DND-41 (cell line): ENCODE measurements around the gene ANKDD1B.

ENCODE experiments used
- EZH2 ChIP-seq: IDR thresholded peaks from 3 replicates; pipeline ENCODE4 v1.6.1; 2012; ENCODE audit warnings: borderline replicate concordance, low read depth, mild to moderate bottlenecking, moderate library complexity, low read length, inconsistent platforms; ENCODE audit not compliant: severe bottlenecking
- TF ChIP-seq, protein P1 (sequence below): IDR thresholded peaks from 2 replicates; pipeline ENCODE4 v1.5.1; 2012; ENCODE audit warnings: borderline replicate concordance, low read length, moderate library complexity, mild to moderate bottlenecking; ENCODE audit not compliant: poor library complexity, severe bottlenecking; ENCODE audit errors: extremely low read depth

- TF ChIP-seq, protein P1, sequence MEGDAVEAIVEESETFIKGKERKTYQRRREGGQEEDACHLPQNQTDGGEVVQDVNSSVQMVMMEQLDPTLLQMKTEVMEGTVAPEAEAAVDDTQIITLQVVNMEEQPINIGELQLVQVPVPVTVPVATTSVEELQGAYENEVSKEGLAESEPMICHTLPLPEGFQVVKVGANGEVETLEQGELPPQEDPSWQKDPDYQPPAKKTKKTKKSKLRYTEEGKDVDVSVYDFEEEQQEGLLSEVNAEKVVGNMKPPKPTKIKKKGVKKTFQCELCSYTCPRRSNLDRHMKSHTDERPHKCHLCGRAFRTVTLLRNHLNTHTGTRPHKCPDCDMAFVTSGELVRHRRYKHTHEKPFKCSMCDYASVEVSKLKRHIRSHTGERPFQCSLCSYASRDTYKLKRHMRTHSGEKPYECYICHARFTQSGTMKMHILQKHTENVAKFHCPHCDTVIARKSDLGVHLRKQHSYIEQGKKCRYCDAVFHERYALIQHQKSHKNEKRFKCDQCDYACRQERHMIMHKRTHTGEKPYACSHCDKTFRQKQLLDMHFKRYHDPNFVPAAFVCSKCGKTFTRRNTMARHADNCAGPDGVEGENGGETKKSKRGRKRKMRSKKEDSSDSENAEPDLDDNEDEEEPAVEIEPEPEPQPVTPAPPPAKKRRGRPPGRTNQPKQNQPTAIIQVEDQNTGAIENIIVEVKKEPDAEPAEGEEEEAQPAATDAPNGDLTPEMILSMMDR = no peak
- TF ChIP-seq EZH2 = no peak
These were observed 90.6 kb downstream of the ANKDD1B start for GRCh38 chr5:75701856-75702255.
